ENCODE data around the gene CD3G.
A peak's percentile ranks its signal among the peaks of the same experiment; 100 is the strongest.
"Not testable (repeated sequence)": the region's sequence is repeated elsewhere in the genome, so short reads cannot be mapped to it uniquely, and the experiment has no call there.

Gene CD3G

GRCh38 chr11:118343981-118344515 lies at the start of gene CD3G:
TSS of gene CD3G (plus strand) at chr11:118344344. CDS start at chr11:118344424, 80 bp downstream.
- DNase-seq (ENCODE audit: low read depth) = peak; percentile 65

GRCh38 chr11:118295199-118295598 lies 48.9 kb upstream of the CD3G start:
- no peak for DNase-seq (ENCODE audit: low read depth)

GRCh38 chr11:118295815-118296454 lies 48.2 kb upstream of the CD3G start:
- peak; percentile 44 for DNase-seq (ENCODE audit: low read depth)

- DNase-seq (ENCODE audit: low read depth) = no peak
Measured at GRCh38 chr11:118301600-118302195, 42.4 kb upstream of the CD3G start.

GRCh38 chr11:118304227-118304567 lies 39.9 kb upstream of the CD3G start:
- DNase-seq (ENCODE audit: low read depth) = no peak

GRCh38 chr11:118304568-118305248 lies 39.4 kb upstream of the CD3G start, which contains the start of gene CD3E:
TSS of gene CD3E (plus strand) at chr11:118304730. CDS start at chr11:118304953, 223 bp downstream.
- DNase-seq (ENCODE audit: low read depth) = peak; percentile 52

GRCh38 chr11:118305726-118306125 lies 38.4 kb upstream of the CD3G start:
- DNase-seq (ENCODE audit: low read depth) = peak; percentile 23

GRCh38 chr11:118306556-118306955 lies 37.6 kb upstream of the CD3G start:
- DNase-seq (ENCODE audit: low read depth) = peak; percentile 41

- DNase-seq (ENCODE audit: low read depth) = not testable (repeated sequence)
Measured at GRCh38 chr11:118308995-118309528, 35.1 kb upstream of the CD3G start.

- DNase-seq (ENCODE audit: low read depth) = no peak
Measured at GRCh38 chr11:118310271-118310670, 33.9 kb upstream of the CD3G start.

GRCh38 chr11:118310781-118311485 lies 33.2 kb upstream of the CD3G start:
- DNase-seq (ENCODE audit: low read depth) = no peak

- DNase-seq (ENCODE audit: low read depth) = no peak
Measured at GRCh38 chr11:118311518-118311917, 32.6 kb upstream of the CD3G start.

GRCh38 chr11:118312328-118312727 lies 31.8 kb upstream of the CD3G start:
- DNase-seq (ENCODE audit: low read depth) = no peak

GRCh38 chr11:118313242-118313641 lies 30.9 kb upstream of the CD3G start:
- no peak for DNase-seq (ENCODE audit: low read depth)

GRCh38 chr11:118314988-118315411 lies 29.1 kb upstream of the CD3G start:
- DNase-seq (ENCODE audit: low read depth) = no peak

GRCh38 chr11:118318124-118318523 lies 26.0 kb upstream of the CD3G start:
- DNase-seq (ENCODE audit: low read depth) = no peak

- DNase-seq (ENCODE audit: low read depth) = no peak
Measured at GRCh38 chr11:118318581-118319336, 25.4 kb upstream of the CD3G start.

- DNase-seq (ENCODE audit: low read depth) = no peak
Measured at GRCh38 chr11:118319337-118319707, 24.8 kb upstream of the CD3G start.

GRCh38 chr11:118320515-118320914 lies 23.6 kb upstream of the CD3G start:
- DNase-seq (ENCODE audit: low read depth) = no peak

GRCh38 chr11:118321386-118322082 lies 22.6 kb upstream of the CD3G start:
- DNase-seq (ENCODE audit: low read depth) = no peak

GRCh38 chr11:118322721-118323120 lies 21.4 kb upstream of the CD3G start:
- no peak for DNase-seq (ENCODE audit: low read depth)
